ENCODE results near the gene MGAT1.

MGAT1 gene

DNA sequence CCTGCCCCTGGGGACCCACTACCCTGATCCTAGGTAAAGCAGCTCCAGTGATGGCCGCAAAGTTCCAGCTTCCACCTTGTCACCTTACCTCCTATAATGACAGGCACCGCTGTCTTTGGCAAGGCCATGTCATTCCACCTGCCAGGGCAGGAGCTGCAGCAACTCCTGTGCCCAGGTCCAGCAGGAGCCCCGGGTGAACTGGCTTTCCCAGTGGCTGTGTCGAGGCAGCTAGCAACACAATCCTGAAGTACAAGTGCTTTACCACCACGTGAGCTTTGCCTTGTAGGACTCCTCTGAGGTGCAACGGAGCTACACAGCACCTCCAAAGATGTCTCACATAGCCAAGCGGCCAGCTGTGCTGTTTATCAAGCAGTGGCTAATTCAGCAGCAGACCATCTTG lies 20.7 kb upstream of the MGAT1 start:
- no peak overlapping the region for H3K27ac ChIP-seq (ENCODE audit: low read depth, low read length)
- H3K27me3 ChIP-seq (ENCODE audit: insufficient read depth, low read length): no peaks in the 10 kb centered on the region
- no peaks in the 10 kb centered on the region for H3K79me2 ChIP-seq (ENCODE audit: control insufficient read depth, insufficient read depth, low read length, unreplicated experiment)
- no peak overlapping the region for H3K4me3 ChIP-seq (ENCODE audit: low read depth, low read length)
- H3K36me3 ChIP-seq (ENCODE audit: insufficient read depth, low read length): no peaks in the 10 kb centered on the region
- H3K4me1 ChIP-seq (ENCODE audit: control insufficient read depth, insufficient read depth, low read length, unreplicated experiment): peaks cover 14% of the 10 kb centered on the region
- H2AFZ ChIP-seq (ENCODE audit: low read length, unreplicated experiment): no peak overlapping the region

GRCh38 chr5:180821538-180821937 lies 18.9 kb upstream of the MGAT1 start:
- peaks cover 30% of the 10 kb centered on the region for H3K4me1 ChIP-seq (ENCODE audit: control insufficient read depth, insufficient read depth, low read length, unreplicated experiment)
- no peak overlapping the region for H3K4me3 ChIP-seq (ENCODE audit: low read depth, low read length)
- H3K79me2 ChIP-seq (ENCODE audit: control insufficient read depth, insufficient read depth, low read length, unreplicated experiment): no peaks in the 10 kb centered on the region
- no peaks in the 10 kb centered on the region for H3K36me3 ChIP-seq (ENCODE audit: insufficient read depth, low read length)
- H2AFZ ChIP-seq (ENCODE audit: low read length, unreplicated experiment): no peak overlapping the region
- no peaks in the 10 kb centered on the region for H3K27me3 ChIP-seq (ENCODE audit: insufficient read depth, low read length)
- no peak overlapping the region for H3K27ac ChIP-seq (ENCODE audit: low read depth, low read length)

DNA sequence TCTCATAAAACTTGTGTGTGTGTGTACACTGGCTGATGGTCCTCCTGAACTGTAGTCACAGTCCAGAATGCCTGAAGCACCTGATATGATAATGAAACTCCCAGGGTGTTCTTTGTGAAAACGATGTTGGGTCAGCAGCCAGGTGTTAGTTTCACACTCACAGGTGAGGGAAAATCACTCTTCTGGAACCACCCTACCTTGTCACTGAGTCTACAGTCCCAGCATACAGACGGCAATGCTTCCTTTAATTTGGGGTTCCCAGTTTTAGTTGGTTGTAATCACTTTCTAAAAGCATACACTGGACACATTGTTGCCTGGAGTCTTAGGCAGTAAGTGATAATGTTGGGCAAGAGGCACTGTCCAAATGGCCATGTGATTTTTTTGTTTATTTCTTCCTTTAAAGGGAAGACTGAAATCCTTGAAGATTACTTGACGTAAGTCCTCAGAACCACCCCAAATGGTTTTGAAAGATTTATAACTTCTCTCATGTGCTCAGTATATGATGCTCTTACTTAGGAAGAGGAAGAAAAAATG lies 18.2 kb upstream of the MGAT1 start:
- H2AFZ ChIP-seq (ENCODE audit: low read length, unreplicated experiment): no peak overlapping the region

GRCh38 chr5:180818677-180819341 lies 16.2 kb upstream of the MGAT1 start:
- H3K36me3 ChIP-seq (ENCODE audit: insufficient read depth, low read length): no peaks in the 10 kb centered on the region
- no peaks in the 10 kb centered on the region for H3K79me2 ChIP-seq (ENCODE audit: control insufficient read depth, insufficient read depth, low read length, unreplicated experiment)
- peaks cover 18% of the 10 kb centered on the region for H3K4me1 ChIP-seq (ENCODE audit: control insufficient read depth, insufficient read depth, low read length, unreplicated experiment)
- no peak overlapping the region for H3K27ac ChIP-seq (ENCODE audit: low read depth, low read length)
- 0 out of 2 replicates have a peak overlapping the region, but pooled peaks have one; percentile 12 for H3K4me3 ChIP-seq (ENCODE audit: low read depth, low read length)
- peak overlapping the region; percentile 80 for H2AFZ ChIP-seq (ENCODE audit: low read length, unreplicated experiment)
- H3K27me3 ChIP-seq (ENCODE audit: insufficient read depth, low read length): no peaks in the 10 kb centered on the region

More for the DNA sequence above, 18.2 kb upstream of the MGAT1 start:
- no peaks in the 10 kb centered on the region for H3K36me3 ChIP-seq (ENCODE audit: insufficient read depth, low read length)
- peaks cover 25% of the 10 kb centered on the region for H3K4me1 ChIP-seq (ENCODE audit: control insufficient read depth, insufficient read depth, low read length, unreplicated experiment)
- H3K4me3 ChIP-seq (ENCODE audit: low read depth, low read length): no peak overlapping the region
- H3K79me2 ChIP-seq (ENCODE audit: control insufficient read depth, insufficient read depth, low read length, unreplicated experiment): no peaks in the 10 kb centered on the region
- no peak overlapping the region for H3K27ac ChIP-seq (ENCODE audit: low read depth, low read length)
- no peaks in the 10 kb centered on the region for H3K27me3 ChIP-seq (ENCODE audit: insufficient read depth, low read length)

- Histone ChIP-seq H3K4me3 (ENCODE audit: low read depth, low read length) (0 out of 2 replicates have a peak overlapping the region, but pooled peaks have one; percentile 12), H3K27ac (ENCODE audit: low read depth, low read length) (no peak overlapping the region), H3K27me3 (ENCODE audit: insufficient read depth, low read length) (no peaks in the 10 kb centered on the region), H3K36me3 (ENCODE audit: insufficient read depth, low read length) (no peaks in the 10 kb centered on the region), H3K79me2 (ENCODE audit: control insufficient read depth, insufficient read depth, low read length, unreplicated experiment) (no peaks in the 10 kb centered on the region), H3K4me1 (ENCODE audit: control insufficient read depth, insufficient read depth, low read length, unreplicated experiment) (peaks cover 18% of the 10 kb centered on the region), H2AFZ (ENCODE audit: low read length, unreplicated experiment) (peak overlapping the region; percentile 80)
Observed at GRCh38 chr5:180817893-180818674, 15.5 kb upstream of the MGAT1 start.

- Histone ChIP-seq H3K27ac (ENCODE audit: low read depth, low read length) (no peak overlapping the region), H3K36me3 (ENCODE audit: insufficient read depth, low read length) (no peaks in the 10 kb centered on the region), H3K4me3 (ENCODE audit: low read depth, low read length) (no peak overlapping the region), H3K79me2 (ENCODE audit: control insufficient read depth, insufficient read depth, low read length, unreplicated experiment) (peaks cover under 1% of the 10 kb centered on the region), H2AFZ (ENCODE audit: low read length, unreplicated experiment) (peak overlapping the region; percentile 47), H3K27me3 (ENCODE audit: insufficient read depth, low read length) (no peaks in the 10 kb centered on the region), H3K4me1 (ENCODE audit: control insufficient read depth, insufficient read depth, low read length, unreplicated experiment) (peaks cover 18% of the 10 kb centered on the region)
Observed at GRCh38 chr5:180816608-180817534, 14.3 kb upstream of the MGAT1 start.

- H3K27me3 ChIP-seq (ENCODE audit: insufficient read depth, low read length): no peaks in the 10 kb centered on the region
- peaks cover 25% of the 10 kb centered on the region for H3K4me1 ChIP-seq (ENCODE audit: control insufficient read depth, insufficient read depth, low read length, unreplicated experiment)
- peaks cover 5% of the 10 kb centered on the region for H3K79me2 ChIP-seq (ENCODE audit: control insufficient read depth, insufficient read depth, low read length, unreplicated experiment)
- H3K4me3 ChIP-seq (ENCODE audit: low read depth, low read length): no peak overlapping the region
- no peaks in the 10 kb centered on the region for H3K36me3 ChIP-seq (ENCODE audit: insufficient read depth, low read length)
- H2AFZ ChIP-seq (ENCODE audit: low read length, unreplicated experiment): peak overlapping the region; percentile 58
- H3K27ac ChIP-seq (ENCODE audit: low read depth, low read length): no peak overlapping the region
Observed at GRCh38 chr5:180815293-180815917, 12.8 kb upstream of the MGAT1 start.

GRCh38 chr5:180813420-180813819 lies 10.8 kb upstream of the MGAT1 start:
- H3K36me3 ChIP-seq (ENCODE audit: insufficient read depth, low read length): no peaks in the 10 kb centered on the region
- no peak overlapping the region for H3K27ac ChIP-seq (ENCODE audit: low read depth, low read length)
- H3K4me3 ChIP-seq (ENCODE audit: low read depth, low read length): no peak overlapping the region
- peaks cover 15% of the 10 kb centered on the region for H3K79me2 ChIP-seq (ENCODE audit: control insufficient read depth, insufficient read depth, low read length, unreplicated experiment)
- peaks cover 30% of the 10 kb centered on the region for H3K4me1 ChIP-seq (ENCODE audit: control insufficient read depth, insufficient read depth, low read length, unreplicated experiment)
- H3K27me3 ChIP-seq (ENCODE audit: insufficient read depth, low read length): no peaks in the 10 kb centered on the region
- H2AFZ ChIP-seq (ENCODE audit: low read length, unreplicated experiment): no peak overlapping the region

DNA sequence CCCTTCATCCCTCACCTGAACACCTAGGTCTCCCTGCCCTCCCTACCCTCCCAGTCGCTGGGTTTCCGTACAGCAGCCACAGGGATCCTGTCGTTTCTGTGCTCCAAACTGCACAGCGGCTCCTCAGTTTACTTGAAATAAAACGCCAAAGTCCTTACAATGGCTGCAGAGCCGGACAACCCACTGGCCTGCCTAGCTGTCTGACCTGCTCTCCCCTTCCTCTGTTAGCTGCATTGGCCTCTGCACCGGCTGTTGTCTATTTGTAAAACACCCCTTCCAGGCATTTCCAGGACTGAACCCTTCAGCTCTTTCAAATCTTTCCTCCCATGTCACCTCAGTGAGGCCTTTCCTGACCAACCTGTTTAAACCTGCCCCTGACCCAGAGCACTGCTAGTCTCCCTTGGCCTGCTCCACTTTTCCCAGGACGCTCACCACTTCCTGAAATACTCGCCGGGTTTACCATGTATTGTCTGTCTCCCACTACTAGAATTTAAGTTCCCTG lies 9.1 kb upstream of the MGAT1 start:
- peak overlapping the region; percentile 78 for H3K4me3 ChIP-seq (ENCODE audit: low read depth, low read length)
- H2AFZ ChIP-seq (ENCODE audit: low read length, unreplicated experiment): no peak overlapping the region
- H3K79me2 ChIP-seq (ENCODE audit: control insufficient read depth, insufficient read depth, low read length, unreplicated experiment): peaks cover 31% of the 10 kb centered on the region
- peaks cover 32% of the 10 kb centered on the region for H3K4me1 ChIP-seq (ENCODE audit: control insufficient read depth, insufficient read depth, low read length, unreplicated experiment)
- H3K36me3 ChIP-seq (ENCODE audit: insufficient read depth, low read length): no peaks in the 10 kb centered on the region
- no peaks in the 10 kb centered on the region for H3K27me3 ChIP-seq (ENCODE audit: insufficient read depth, low read length)
- H3K27ac ChIP-seq (ENCODE audit: low read depth, low read length): no peak overlapping the region

Data from ACC112 (cell line).